Measurements from ENCODE around the gene TMEM156. TPM values are rescaled to one million over a fixed set of nuclear protein-coding genes. Genes with fewer than 3 reads are reported as not detected.

TMEM156 gene
- total RNA-seq, 1 donor from 2014 or later = not detected

DNA sequence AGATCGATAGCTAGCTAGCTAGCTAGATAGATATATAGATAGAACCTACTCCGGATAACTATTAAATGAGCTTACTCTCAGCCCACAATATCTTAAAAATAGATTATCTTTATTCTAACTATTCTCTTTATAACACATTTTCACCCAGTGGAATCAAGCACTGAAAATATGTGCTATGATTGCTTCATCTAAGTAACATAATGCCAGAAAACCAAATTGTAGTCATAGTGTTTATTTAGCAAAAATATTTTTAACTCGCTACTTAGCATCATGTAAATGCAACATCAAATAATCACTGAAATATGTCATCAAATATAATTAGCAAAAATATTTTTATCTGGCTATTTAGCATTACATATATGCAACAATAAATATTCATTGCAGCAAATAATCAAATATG, 1.5 kb downstream of the TMEM156 start:
- no peak for DNase-seq (ENCODE audit: low spot score)
- Mint-ChIP-seq H3K36me3 (ENCODE audit: low read depth, unreplicated experiment) (no peaks in the 10 kb centered on the region), H3K27me3 (ENCODE audit: unreplicated experiment) (no peaks in the 10 kb centered on the region), H3K9me3 (ENCODE audit: unreplicated experiment) (no peaks in the 10 kb centered on the region), H3K27ac (ENCODE audit: unreplicated experiment) (no peak overlapping the region), H3K4me3 (ENCODE audit: unreplicated experiment) (no peak overlapping the region), H3K4me1 (ENCODE audit: unreplicated experiment) (no peaks in the 10 kb centered on the region)
- TF ChIP-seq, protein P1, sequence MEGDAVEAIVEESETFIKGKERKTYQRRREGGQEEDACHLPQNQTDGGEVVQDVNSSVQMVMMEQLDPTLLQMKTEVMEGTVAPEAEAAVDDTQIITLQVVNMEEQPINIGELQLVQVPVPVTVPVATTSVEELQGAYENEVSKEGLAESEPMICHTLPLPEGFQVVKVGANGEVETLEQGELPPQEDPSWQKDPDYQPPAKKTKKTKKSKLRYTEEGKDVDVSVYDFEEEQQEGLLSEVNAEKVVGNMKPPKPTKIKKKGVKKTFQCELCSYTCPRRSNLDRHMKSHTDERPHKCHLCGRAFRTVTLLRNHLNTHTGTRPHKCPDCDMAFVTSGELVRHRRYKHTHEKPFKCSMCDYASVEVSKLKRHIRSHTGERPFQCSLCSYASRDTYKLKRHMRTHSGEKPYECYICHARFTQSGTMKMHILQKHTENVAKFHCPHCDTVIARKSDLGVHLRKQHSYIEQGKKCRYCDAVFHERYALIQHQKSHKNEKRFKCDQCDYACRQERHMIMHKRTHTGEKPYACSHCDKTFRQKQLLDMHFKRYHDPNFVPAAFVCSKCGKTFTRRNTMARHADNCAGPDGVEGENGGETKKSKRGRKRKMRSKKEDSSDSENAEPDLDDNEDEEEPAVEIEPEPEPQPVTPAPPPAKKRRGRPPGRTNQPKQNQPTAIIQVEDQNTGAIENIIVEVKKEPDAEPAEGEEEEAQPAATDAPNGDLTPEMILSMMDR (IDR thresholded peaks at IDR 0.05; ENCODE audit: unreplicated experiment) = no peak

DNA sequence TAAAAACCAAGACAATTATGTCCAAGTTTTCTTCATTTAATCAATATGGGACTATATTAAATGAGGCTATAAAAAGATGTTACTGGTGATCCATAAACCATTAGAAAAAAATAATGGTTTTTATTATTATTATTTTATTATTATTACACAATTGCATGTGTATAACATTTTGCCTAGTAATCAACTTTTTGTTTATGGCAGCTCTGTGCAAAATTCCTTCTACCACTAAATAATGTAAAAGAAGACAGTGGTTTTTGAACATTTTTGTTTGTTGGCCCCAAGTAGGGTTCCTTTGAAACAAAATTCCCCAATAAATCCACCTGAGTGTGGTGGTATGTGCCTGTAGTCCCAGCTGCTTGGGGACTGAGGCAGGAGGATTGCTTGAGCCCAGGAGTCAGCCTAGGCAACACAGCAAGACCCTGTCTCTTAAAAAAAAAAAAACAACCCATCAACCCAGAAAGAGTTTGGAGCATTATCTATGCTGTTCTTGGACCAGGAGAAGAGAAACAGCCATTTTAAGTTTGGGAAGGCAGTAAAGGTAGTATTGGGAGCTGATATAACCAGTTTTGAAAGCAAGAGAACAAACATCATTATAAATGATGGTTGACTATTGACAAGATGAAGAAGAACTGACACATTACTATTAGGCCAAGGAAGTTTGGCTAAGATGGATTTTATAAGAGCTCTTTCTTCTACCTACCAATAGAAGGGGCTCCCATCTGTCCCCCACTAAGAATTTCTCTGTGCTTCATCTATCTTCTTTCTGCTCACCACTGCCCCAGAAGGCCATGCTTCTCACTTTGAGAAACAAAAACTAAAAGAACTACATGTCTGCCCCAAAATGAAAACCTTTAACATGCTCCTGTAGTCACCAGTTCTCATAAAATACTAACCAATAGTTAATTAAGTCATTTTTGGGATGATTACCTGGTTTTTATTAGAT, 2.2 kb downstream of the TMEM156 start:
- Mint-ChIP-seq H3K4me1 (ENCODE audit: unreplicated experiment) (no peaks in the 10 kb centered on the region), H3K27me3 (ENCODE audit: unreplicated experiment) (no peaks in the 10 kb centered on the region), H3K4me3 (ENCODE audit: unreplicated experiment) (no peak overlapping the region), H3K36me3 (ENCODE audit: low read depth, unreplicated experiment) (no peaks in the 10 kb centered on the region), H3K9me3 (ENCODE audit: unreplicated experiment) (no peaks in the 10 kb centered on the region), H3K27ac (ENCODE audit: unreplicated experiment) (no peak overlapping the region)
- TF ChIP-seq, protein P1 (IDR thresholded peaks at IDR 0.05; ENCODE audit: unreplicated experiment) = no peak
- DNase-seq (ENCODE audit: low spot score) = no peak

DNA sequence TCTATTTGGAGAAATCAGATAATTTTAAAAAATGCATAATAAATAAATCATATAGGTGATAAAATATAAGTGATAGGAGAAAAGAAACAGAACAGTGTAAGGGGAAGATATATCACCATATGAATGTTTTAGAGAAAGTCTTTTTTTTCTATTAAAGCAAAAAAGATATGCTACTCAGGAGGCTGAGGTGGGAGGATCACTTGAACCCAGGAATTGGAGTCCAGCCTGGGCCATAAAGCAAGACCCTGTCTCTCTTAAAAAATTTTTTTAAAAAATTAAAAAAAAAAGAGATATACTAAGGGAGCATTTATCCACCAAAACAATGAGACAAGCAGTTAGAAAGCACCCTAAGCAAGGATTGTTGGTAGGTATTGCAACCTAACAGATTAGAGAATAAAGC, 6.1 kb downstream of the TMEM156 start:
- no peaks in the 10 kb centered on the region for H3K9me3 Mint-ChIP-seq (ENCODE audit: unreplicated experiment)

DNA sequence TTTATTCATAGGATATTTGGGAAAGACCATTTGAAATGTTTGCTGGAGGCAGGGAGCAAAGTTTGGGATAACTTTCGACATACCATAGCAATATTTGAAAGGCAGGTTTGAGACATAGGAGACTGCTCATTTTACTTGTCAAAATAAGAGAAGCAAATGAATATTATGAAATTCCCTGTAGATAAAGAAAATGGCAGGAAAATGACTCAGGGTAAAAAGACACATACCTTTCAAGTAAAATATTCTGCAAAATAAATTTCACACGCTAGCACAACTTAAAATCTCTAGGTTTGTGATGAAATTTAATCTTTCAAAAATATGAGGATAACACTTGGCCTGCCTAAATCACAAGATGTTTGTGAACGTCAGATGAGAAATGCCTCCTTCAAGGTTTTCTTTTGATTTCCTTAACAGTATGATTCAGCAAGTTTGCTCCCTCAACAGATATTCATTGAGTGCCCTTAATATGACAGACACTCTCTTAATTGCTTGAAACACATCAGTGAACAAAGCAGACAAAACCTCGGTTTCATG, 6.6 kb downstream of the TMEM156 start:
- H3K36me3 Mint-ChIP-seq (ENCODE audit: low read depth, unreplicated experiment) = no peaks in the 10 kb centered on the region
- H3K4me3 Mint-ChIP-seq (ENCODE audit: unreplicated experiment) = no peak overlapping the region
- no peaks in the 10 kb centered on the region for H3K9me3 Mint-ChIP-seq (ENCODE audit: unreplicated experiment)
- H3K27me3 Mint-ChIP-seq (ENCODE audit: unreplicated experiment) = peaks cover 3% of the 10 kb centered on the region
- no peaks in the 10 kb centered on the region for H3K4me1 Mint-ChIP-seq (ENCODE audit: unreplicated experiment)
- DNase-seq (ENCODE audit: low spot score) = no peak
- H3K27ac Mint-ChIP-seq (ENCODE audit: unreplicated experiment) = no peak overlapping the region
- TF ChIP-seq, protein P1 (IDR thresholded peaks at IDR 0.05; ENCODE audit: unreplicated experiment) = no peak

More for the DNA sequence above, 6.1 kb downstream of the TMEM156 start:
- Mint-ChIP-seq H3K4me3 (ENCODE audit: unreplicated experiment) (no peak overlapping the region), H3K36me3 (ENCODE audit: low read depth, unreplicated experiment) (no peaks in the 10 kb centered on the region), H3K4me1 (ENCODE audit: unreplicated experiment) (no peaks in the 10 kb centered on the region), H3K27me3 (ENCODE audit: unreplicated experiment) (peaks cover 3% of the 10 kb centered on the region), H3K27ac (ENCODE audit: unreplicated experiment) (no peak overlapping the region)
- TF ChIP-seq, protein P1 (IDR thresholded peaks at IDR 0.05; ENCODE audit: unreplicated experiment) = no peak
- DNase-seq (ENCODE audit: low spot score) = no peak

DNA sequence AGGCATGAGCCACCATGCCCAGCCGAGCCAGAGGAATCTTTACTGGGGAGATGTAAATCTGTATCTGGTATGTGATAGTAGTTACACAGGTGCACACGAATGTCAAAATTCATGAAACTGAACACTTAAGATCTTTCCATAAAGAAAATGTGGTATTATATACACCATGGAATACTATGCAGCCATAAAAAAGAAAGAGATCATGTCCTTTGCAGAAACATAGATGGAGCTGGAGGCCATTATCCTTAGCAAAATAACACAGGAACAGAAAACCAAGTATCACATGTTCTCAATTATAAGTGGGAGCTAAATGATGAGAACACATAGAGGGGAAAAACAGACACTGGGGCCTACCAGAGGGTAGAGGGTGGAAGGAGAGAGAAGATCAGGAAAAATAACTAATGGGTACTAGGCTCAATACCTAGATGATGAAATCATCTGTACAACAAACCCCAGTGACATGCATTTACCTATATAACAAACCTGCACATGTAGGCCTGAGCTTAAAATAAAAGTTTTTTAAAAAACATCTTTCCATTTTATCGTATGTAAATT, 7.8 kb downstream of the TMEM156 start:
- no peaks in the 10 kb centered on the region for H3K36me3 Mint-ChIP-seq (ENCODE audit: low read depth, unreplicated experiment)
- peaks cover 3% of the 10 kb centered on the region for H3K27me3 Mint-ChIP-seq (ENCODE audit: unreplicated experiment)
- TF ChIP-seq, protein P1 (IDR thresholded peaks at IDR 0.05; ENCODE audit: unreplicated experiment) = no peak
- H3K4me3 Mint-ChIP-seq (ENCODE audit: unreplicated experiment) = no peak overlapping the region
- H3K9me3 Mint-ChIP-seq (ENCODE audit: unreplicated experiment) = no peaks in the 10 kb centered on the region
- H3K4me1 Mint-ChIP-seq (ENCODE audit: unreplicated experiment) = no peaks in the 10 kb centered on the region
- H3K27ac Mint-ChIP-seq (ENCODE audit: unreplicated experiment) = no peak overlapping the region
- DNase-seq (ENCODE audit: low spot score) = no peak
